HEK293 (cell line): ENCODE results near the gene KATNB1.

Experiments used
- CTCF ChIA-PET: fragments of 350-600 bp; formaldehyde crosslinking; extraction: SDS; loops from one replicate; lab custom pipeline; 2021; ENCODE audit warnings: antibody characterized with exemption; lab: Yijun Ruan, JAX
- POLR2A ChIA-PET: fragments of 300-600 bp; formaldehyde crosslinking; extraction: SDS; loops from one replicate; lab custom pipeline; 2020; ENCODE audit warnings: antibody characterized with exemption, inconsistent platforms; lab: Yijun Ruan, JAX
- H3K27ac ChIP-seq: fragments of 200-500 bp; sonication (Bioruptor generic); 2 replicates; pipeline ENCODE4 v1.5.1; 2014; ENCODE audit warnings: low read depth, low read length, control low read depth, inconsistent platforms; ENCODE audit errors: extremely low read depth
- H3K36me3 ChIP-seq, 2 experiments: fragments of 200-500 bp in 1 of 2; sonication (Bioruptor generic) in 1 of 2; 1 replicate in 1 of 2; 2 replicates in 1 of 2; pipeline ENCODE4 v1.5.1; 2014 to 2017; ENCODE audit warnings: inconsistent platforms in 2 of 2, low read length in 2 of 2; ENCODE audit not compliant: control insufficient read depth in 2 of 2, insufficient read depth in 1 of 2
- H3K4me1 ChIP-seq: fragments of 200-500 bp; sonication (Bioruptor generic); 2 replicates; pipeline ENCODE4 v1.5.1; 2014; ENCODE audit warnings: mild to moderate bottlenecking, low read length, inconsistent platforms; ENCODE audit not compliant: control insufficient read depth, insufficient read depth
- H3K4me3 ChIP-seq: 2 replicates; pipeline ENCODE4 v1.5.1; 2011; ENCODE audit warnings: low read depth, mild to moderate bottlenecking, control low read depth, low read length, moderate library complexity
- H3K9me3 ChIP-seq: fragments of 200-500 bp; sonication (Bioruptor generic); 2 replicates; pipeline ENCODE4 v1.5.1; 2014; ENCODE audit warnings: low read depth, low read length, inconsistent platforms; ENCODE audit not compliant: control insufficient read depth, insufficient read depth
- GLI2 ChIP-seq: fragments of 450-650 bp; formaldehyde crosslinking; IDR thresholded peaks from 2 replicates; pipeline ENCODE4; 2017; ENCODE audit warnings: missing biosample characterization, missing genetic modification characterization, low read depth, borderline replicate concordance
- HOXD13 ChIP-seq: sonication (generic); formaldehyde crosslinking; IDR thresholded peaks from 2 replicates; pipeline ENCODE4 v1.8.0; 2022; ENCODE audit warnings: missing genetic modification reagents, borderline replicate concordance
- IKZF3 ChIP-seq: fragments of 450-650 bp; IDR thresholded peaks from 2 replicates; pipeline ENCODE4 v1.5.0; 2018; ENCODE audit warnings: missing biosample characterization, mild to moderate bottlenecking, missing genetic modification characterization, moderate library complexity
- MEIS1 ChIP-seq: sonication (generic); formaldehyde crosslinking; IDR thresholded peaks from 2 replicates; pipeline ENCODE4 v1.8.1; 2022; ENCODE audit warnings: missing genetic modification reagents, mild to moderate bottlenecking, borderline replicate concordance
- SP3 ChIP-seq: fragments of 450-650 bp; formaldehyde crosslinking; IDR thresholded peaks from 2 replicates; pipeline ENCODE4 v1.5.1; 2016; ENCODE audit warnings: missing biosample characterization, missing genetic modification characterization
- YY1 ChIP-seq: fragments of 450-650 bp; formaldehyde crosslinking; IDR thresholded peaks from 2 replicates; pipeline ENCODE4 v1.5.1; 2018; ENCODE audit warnings: missing biosample characterization, missing genetic modification characterization
- ZFP41 ChIP-seq: fragments of 450-650 bp; formaldehyde crosslinking; IDR thresholded peaks from 2 replicates; pipeline ENCODE4 v1.5.1; 2016; ENCODE audit warnings: missing biosample characterization, missing genetic modification characterization, borderline replicate concordance
- ZNF114 ChIP-seq: fragments of 450-650 bp; formaldehyde crosslinking; IDR thresholded peaks from 2 replicates; pipeline ENCODE4 v1.5.0; 2017; ENCODE audit warnings: missing biosample characterization, missing genetic modification characterization
- ZNF132 ChIP-seq: fragments of 450-650 bp; formaldehyde crosslinking; IDR thresholded peaks from 2 replicates; pipeline ENCODE4 v1.5.1; 2017; ENCODE audit warnings: missing biosample characterization, missing genetic modification characterization, borderline replicate concordance
- ZNF19 ChIP-seq: fragments of 450-650 bp; formaldehyde crosslinking; IDR thresholded peaks from 2 replicates; pipeline ENCODE4; 2016; ENCODE audit warnings: missing biosample characterization, missing genetic modification characterization, low read depth
- ZNF23 ChIP-seq: fragments of 450-650 bp; formaldehyde crosslinking; IDR thresholded peaks from 2 replicates; pipeline ENCODE4 v1.5.1; 2016; ENCODE audit warnings: missing biosample characterization, missing genetic modification characterization, borderline replicate concordance
- ZNF37A ChIP-seq: fragments of 450-650 bp; IDR thresholded peaks from 2 replicates; pipeline ENCODE4 v1.5.1; 2018; ENCODE audit warnings: missing biosample characterization, missing genetic modification characterization
- ZNF391 ChIP-seq: fragments of 450-650 bp; formaldehyde crosslinking; IDR thresholded peaks from 2 replicates; pipeline ENCODE4 v1.5.1; 2016; ENCODE audit warnings: low read depth, missing biosample characterization, missing genetic modification characterization, borderline replicate concordance
- ZNF404 ChIP-seq: fragments of 450-650 bp; formaldehyde crosslinking; IDR thresholded peaks from 2 replicates; pipeline ENCODE4 v1.5.1; 2017; ENCODE audit warnings: missing biosample characterization, missing genetic modification characterization
- ZNF571 ChIP-seq: fragments of 450-650 bp; formaldehyde crosslinking; IDR thresholded peaks from 2 replicates; pipeline ENCODE4 v1.5.0; 2017; ENCODE audit warnings: missing biosample characterization, missing genetic modification characterization
- ZNF585B ChIP-seq: fragments of 450-650 bp; formaldehyde crosslinking; IDR thresholded peaks from 2 replicates; pipeline ENCODE4 v1.5.1; 2016; ENCODE audit warnings: missing biosample characterization, missing genetic modification characterization
- ZNF600 ChIP-seq: fragments of 450-650 bp; formaldehyde crosslinking; IDR thresholded peaks from 2 replicates; pipeline ENCODE4 v1.5.1; 2016; ENCODE audit warnings: missing biosample characterization, missing genetic modification characterization
- ZNF664 ChIP-seq: fragments of 450-650 bp; formaldehyde crosslinking; IDR thresholded peaks from 2 replicates; pipeline ENCODE4 v1.5.1; 2016; ENCODE audit warnings: missing biosample characterization, missing genetic modification characterization
- ZNF707 ChIP-seq: fragments of 450-650 bp; formaldehyde crosslinking; IDR thresholded peaks from 2 replicates; pipeline ENCODE4 v1.5.1; 2016; ENCODE audit warnings: missing biosample characterization, missing genetic modification characterization
- ZNF747 ChIP-seq: fragments of 450-650 bp; formaldehyde crosslinking; IDR thresholded peaks from 2 replicates; pipeline ENCODE4 v1.5.1; 2016; ENCODE audit warnings: missing biosample characterization, missing genetic modification characterization
- ZSCAN30 ChIP-seq: fragments of 450-650 bp; IDR thresholded peaks from 2 replicates; pipeline ENCODE4 v1.5.1; 2018; ENCODE audit warnings: missing biosample characterization, mild to moderate bottlenecking, missing genetic modification characterization, moderate library complexity
- TF ChIP-seq, protein P1 (sequence below): fragments of 450-650 bp; formaldehyde crosslinking; conservative IDR thresholded peaks from 2 replicates; pipeline ENCODE4 v1.5.1; 2016; ENCODE audit warnings: low read depth, missing biosample characterization, missing genetic modification characterization
- TF ChIP-seq, protein P2 (sequence below): fragments of 450-650 bp; formaldehyde crosslinking; IDR thresholded peaks from 2 replicates; pipeline ENCODE4 v1.5.1; 2016; ENCODE audit warnings: missing biosample characterization, missing genetic modification characterization

Gene KATNB1

DNA sequence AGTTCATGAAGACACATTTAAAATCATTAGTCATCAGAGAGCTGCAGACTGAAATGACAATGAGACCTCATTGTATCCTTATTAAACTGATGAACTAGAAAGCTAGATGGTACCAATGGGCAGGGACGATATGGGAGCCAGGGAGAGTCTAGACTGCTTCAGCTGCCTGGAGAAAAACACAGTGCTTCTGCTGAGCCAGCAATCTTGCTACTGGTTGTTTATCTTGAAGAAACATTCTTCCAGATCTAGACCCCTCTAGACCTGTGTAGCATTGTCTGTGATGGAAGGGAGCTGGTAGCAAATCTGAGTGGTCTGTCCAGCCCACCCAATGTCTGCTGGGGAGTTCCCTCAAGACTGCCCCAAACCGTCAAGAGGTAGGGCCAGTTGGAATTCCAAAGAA is 42.9 kb upstream of the KATNB1 start:
- H3K9me3 ChIP-seq, result no peaks in the 10 kb centered on the region
- H3K4me3 ChIP-seq, result no peak overlapping the region
- TF ChIP-seq, protein P1, sequence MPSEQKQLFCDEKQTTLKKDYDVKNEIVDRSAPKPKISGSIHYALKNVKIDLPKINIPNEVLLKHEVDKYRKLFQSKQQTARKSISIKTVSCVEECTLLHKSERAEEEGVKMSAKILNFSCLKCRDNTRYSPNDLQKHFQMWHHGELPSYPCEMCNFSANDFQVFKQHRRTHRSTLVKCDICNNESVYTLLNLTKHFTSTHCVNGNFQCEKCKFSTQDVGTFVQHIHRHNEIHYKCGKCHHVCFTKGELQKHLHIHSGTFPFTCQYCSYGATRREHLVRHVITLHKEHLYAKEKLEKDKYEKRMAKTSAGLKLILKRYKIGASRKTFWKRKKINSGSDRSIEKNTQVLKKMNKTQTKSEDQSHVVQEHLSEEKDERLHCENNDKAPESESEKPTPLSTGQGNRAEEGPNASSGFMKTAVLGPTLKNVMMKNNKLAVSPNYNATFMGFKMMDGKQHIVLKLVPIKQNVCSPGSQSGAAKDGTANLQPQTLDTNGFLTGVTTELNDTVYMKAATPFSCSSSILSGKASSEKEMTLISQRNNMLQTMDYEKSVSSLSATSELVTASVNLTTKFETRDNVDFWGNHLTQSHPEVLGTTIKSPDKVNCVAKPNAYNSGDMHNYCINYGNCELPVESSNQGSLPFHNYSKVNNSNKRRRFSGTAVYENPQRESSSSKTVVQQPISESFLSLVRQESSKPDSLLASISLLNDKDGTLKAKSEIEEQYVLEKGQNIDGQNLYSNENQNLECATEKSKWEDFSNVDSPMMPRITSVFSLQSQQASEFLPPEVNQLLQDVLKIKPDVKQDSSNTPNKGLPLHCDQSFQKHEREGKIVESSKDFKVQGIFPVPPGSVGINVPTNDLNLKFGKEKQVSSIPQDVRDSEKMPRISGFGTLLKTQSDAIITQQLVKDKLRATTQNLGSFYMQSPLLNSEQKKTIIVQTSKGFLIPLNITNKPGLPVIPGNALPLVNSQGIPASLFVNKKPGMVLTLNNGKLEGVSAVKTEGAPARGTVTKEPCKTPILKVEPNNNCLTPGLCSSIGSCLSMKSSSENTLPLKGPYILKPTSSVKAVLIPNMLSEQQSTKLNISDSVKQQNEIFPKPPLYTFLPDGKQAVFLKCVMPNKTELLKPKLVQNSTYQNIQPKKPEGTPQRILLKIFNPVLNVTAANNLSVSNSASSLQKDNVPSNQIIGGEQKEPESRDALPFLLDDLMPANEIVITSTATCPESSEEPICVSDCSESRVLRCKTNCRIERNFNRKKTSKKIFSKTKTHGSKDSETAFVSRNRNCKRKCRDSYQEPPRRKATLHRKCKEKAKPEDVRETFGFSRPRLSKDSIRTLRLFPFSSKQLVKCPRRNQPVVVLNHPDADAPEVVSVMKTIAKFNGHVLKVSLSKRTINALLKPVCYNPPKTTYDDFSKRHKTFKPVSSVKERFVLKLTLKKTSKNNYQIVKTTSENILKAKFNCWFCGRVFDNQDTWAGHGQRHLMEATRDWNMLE (tag by site-specific recombination), result no peak
- TF ChIP-seq ZNF664 (tag by site-specific recombination) (no peak), GLI2 (no peak), ZSCAN30 (tag by site-specific recombination) (no peak), ZNF571 (tag by site-specific recombination) (no peak), MEIS1 (CRISPR knock-in tag) (no peak), ZNF19 (tag by site-specific recombination) (no peak), ZNF391 (tag by site-specific recombination) (no peak), ZNF37A (tag by site-specific recombination) (no peak), SP3 (no peak), HOXD13 (no peak), ZNF114 (tag by site-specific recombination) (no peak), ZNF585B (tag by site-specific recombination) (no peak), ZNF600 (no peak), ZNF747 (no peak), ZFP41 (no peak), ZNF707 (tag by site-specific recombination) (no peak), ZNF404 (tag by site-specific recombination) (no peak), IKZF3 (no peak), YY1 (tag by site-specific recombination) (no peak)
- no peaks in the 10 kb centered on the region for H3K4me1 ChIP-seq
- ChIA-PET POLR2A (no interaction called here), CTCF (interaction anchor here (0.8 kb wide), 1 partner anchor 12 kb away, joined by 4 read pairs; no protein-coding TSS in a partner anchor)
- H3K27ac ChIP-seq, result no peak overlapping the region
- H3K36me3 ChIP-seq, result no peaks in the 10 kb centered on the region

DNA sequence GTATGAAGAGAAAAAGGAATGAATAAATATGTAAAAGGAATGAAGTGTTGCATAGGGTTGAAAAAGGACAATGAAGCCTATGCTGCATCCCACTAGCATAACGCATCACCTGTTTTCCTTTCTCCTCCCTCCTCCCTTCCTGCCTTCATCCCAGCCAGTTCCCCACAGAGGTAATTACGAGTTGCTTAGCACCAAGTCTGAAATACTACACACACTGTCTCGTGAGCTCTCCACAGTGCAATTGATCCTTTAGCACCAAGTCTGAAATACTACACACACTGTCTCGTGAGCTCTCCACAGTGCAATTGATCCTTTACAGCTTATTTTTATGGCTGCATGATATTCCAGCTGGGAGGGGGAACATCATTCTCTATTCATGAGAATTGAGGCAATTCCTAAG is 42.0 kb upstream of the KATNB1 start:
- TF ChIP-seq, protein P2, sequence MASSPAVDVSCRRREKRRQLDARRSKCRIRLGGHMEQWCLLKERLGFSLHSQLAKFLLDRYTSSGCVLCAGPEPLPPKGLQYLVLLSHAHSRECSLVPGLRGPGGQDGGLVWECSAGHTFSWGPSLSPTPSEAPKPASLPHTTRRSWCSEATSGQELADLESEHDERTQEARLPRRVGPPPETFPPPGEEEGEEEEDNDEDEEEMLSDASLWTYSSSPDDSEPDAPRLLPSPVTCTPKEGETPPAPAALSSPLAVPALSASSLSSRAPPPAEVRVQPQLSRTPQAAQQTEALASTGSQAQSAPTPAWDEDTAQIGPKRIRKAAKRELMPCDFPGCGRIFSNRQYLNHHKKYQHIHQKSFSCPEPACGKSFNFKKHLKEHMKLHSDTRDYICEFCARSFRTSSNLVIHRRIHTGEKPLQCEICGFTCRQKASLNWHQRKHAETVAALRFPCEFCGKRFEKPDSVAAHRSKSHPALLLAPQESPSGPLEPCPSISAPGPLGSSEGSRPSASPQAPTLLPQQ (tag by site-specific recombination), result no peak
- TF ChIP-seq ZNF132 (tag by site-specific recombination) (no peak), ZNF23 (tag by site-specific recombination) (no peak)
- TF ChIP-seq, all 188 proteins: peak for 0
- POLR2A ChIA-PET, result no interaction called here
- Histone ChIP-seq H3K4me1 (no peaks in the 10 kb centered on the region), H3K9me3 (no peaks in the 10 kb centered on the region), H3K27ac (no peak overlapping the region), H3K4me3 (no peak overlapping the region), H3K36me3 (no peaks in the 10 kb centered on the region)
- CTCF ChIA-PET, result interaction anchor here (0.6 to 0.8 kb wide), 2 partner anchors 12 to 110 kb away, joined by 3 to 4 read pairs; no protein-coding TSS in a partner anchor
